Stimulated activated CD4-positive, alpha-beta T cell treated with anti-CD3 and anti-CD28 coated beads, Interleukin-12 subunit alpha, Interleukin-12 subunit beta, amount 100 ng/mL, for 4 hours (primary cell): ENCODE results near the gene SLC38A9.
"Not testable (repeated sequence)": the region's sequence is repeated elsewhere in the genome, so short reads cannot be mapped to it uniquely, and the experiment has no call there.

Experiments
- DNase-seq: peaks from one replicate; pipeline ENCODE4 v3.0.0-alpha.2; 2020

The SLC38A9 gene

GRCh38 chr5:55608595-55609349 is 103.4 kb downstream of the SLC38A9 start:
- no peak for DNase-seq

GRCh38 chr5:55607309-55607708 is 104.8 kb downstream of the SLC38A9 start:
- not testable (repeated sequence) for DNase-seq

- DNase-seq = no peak
Observed at GRCh38 chr5:55604611-55605067, 107.5 kb downstream of the SLC38A9 start.

- no peak for DNase-seq
Observed at GRCh38 chr5:55603922-55604321, 108.2 kb downstream of the SLC38A9 start.

GRCh38 chr5:55601628-55602027 is 110.5 kb downstream of the SLC38A9 start:
- no peak for DNase-seq

- no peak for DNase-seq
Observed at GRCh38 chr5:55601204-55601618, 110.9 kb downstream of the SLC38A9 start.

- no peak for DNase-seq
Observed at GRCh38 chr5:55600497-55601203, 111.5 kb downstream of the SLC38A9 start.

- no peak for DNase-seq
Observed at GRCh38 chr5:55600086-55600485, 112.0 kb downstream of the SLC38A9 start.

- DNase-seq = no peak
Observed at GRCh38 chr5:55599148-55600050, 112.7 kb downstream of the SLC38A9 start.

GRCh38 chr5:55597014-55597981 is 114.8 kb downstream of the SLC38A9 start:
- DNase-seq = no peak

GRCh38 chr5:55594671-55595070 is 117.5 kb downstream of the SLC38A9 start:
- DNase-seq = no peak

GRCh38 chr5:55593115-55593472 is 119.0 kb downstream of the SLC38A9 start:
- no peak for DNase-seq

- DNase-seq = no peak
Observed at GRCh38 chr5:55592388-55593114, 119.6 kb downstream of the SLC38A9 start.

- DNase-seq = no peak
Observed at GRCh38 chr5:55591686-55592085, 120.4 kb downstream of the SLC38A9 start.

- DNase-seq = no peak
Observed at GRCh38 chr5:55585206-55585610, 126.9 kb downstream of the SLC38A9 start.

GRCh38 chr5:55584398-55585205 is 127.5 kb downstream of the SLC38A9 start:
- DNase-seq = no peak

GRCh38 chr5:55583578-55583977 is 128.5 kb downstream of the SLC38A9 start:
- no peak for DNase-seq

- DNase-seq = no peak
Observed at GRCh38 chr5:55582256-55582655, 129.9 kb downstream of the SLC38A9 start.

- no peak for DNase-seq
Observed at GRCh38 chr5:55580042-55580441, 132.1 kb downstream of the SLC38A9 start.

GRCh38 chr5:55578771-55579170 is 133.4 kb downstream of the SLC38A9 start:
- no peak for DNase-seq
